Left ventricle myocardium inferior (tissue), 1 donor: ENCODE results near the gene NUDT2. TPM values are rescaled to one million over a fixed set of nuclear protein-coding genes. Genes with fewer than 3 reads are reported as not detected.

ENCODE experiments used
- DNase-seq: peaks from one replicate; pipeline ENCODE4 v3.0.0-alpha.2; 2020
- H3K27ac ChIP-seq: fragments of 200-600 bp; replicated peaks from 2 replicates; pipeline ENCODE4 v1.8.0; 2021
- H3K27me3 ChIP-seq: fragments of 200-600 bp; 2 replicates; pipeline ENCODE4 v1.8.0; 2021; ENCODE audit warnings: low read depth
- H3K36me3 ChIP-seq: fragments of 200-600 bp; 2 replicates; pipeline ENCODE4 v1.8.0; 2021
- H3K4me1 ChIP-seq: fragments of 200-600 bp; 2 replicates; pipeline ENCODE4 v1.8.0; 2021
- H3K4me3 ChIP-seq: fragments of 200-600 bp; 2 replicates; pipeline ENCODE4 v1.8.0; 2021; ENCODE audit warnings: mild to moderate bottlenecking, moderate library complexity
- H3K9me3 ChIP-seq: fragments of 200-600 bp; replicated peaks from 2 replicates; pipeline ENCODE4 v1.8.0; 2021
- CTCF ChIP-seq: fragments of 200-600 bp; IDR thresholded peaks from 2 replicates; pipeline ENCODE4 v1.8.0; 2021; ENCODE audit warnings: antibody characterized with exemption, mild to moderate bottlenecking, borderline replicate concordance
- intact Hi-C: fragments of 100-400 bp; cut with micrococcal nuclease; formaldehyde crosslinking; loops from one replicate; pipeline ENCODE4 v1.11.0; 2022
- total RNA-seq: library from RNA; stranded (reverse); fragmentation: NEBNext Ultra II Directional; extraction: Animal tissue kit (Norgen Biotek cat#: 25700); gene quantifications from one replicate; pipeline ENCODE4 v1.2.1, GENCODE V29; 2021
- donor health status: DM: no; HTN: yes; CAD: no; lungs with severe emphysema.

The NUDT2 gene
- total RNA-seq, 1 donor from 2014 or later = 22.2 TPM

GRCh38 chr9:34373749-34374148 is 44.4 kb downstream of the NUDT2 start:
- peaks cover 16% of the 10 kb centered on the region for H3K27me3 ChIP-seq
- peaks cover 35% of the 10 kb centered on the region for H3K4me1 ChIP-seq
- peaks cover 23% of the 10 kb centered on the region for H3K36me3 ChIP-seq
- H3K27ac ChIP-seq = no peak overlapping the region
- no peak for TF ChIP-seq CTCF
- intact Hi-C loops = no loop called here
- H3K9me3 ChIP-seq = no peaks in the 10 kb centered on the region
- H3K4me3 ChIP-seq = no peak overlapping the region
- no peak for DNase-seq

GRCh38 chr9:34374339-34374738 is 45.0 kb downstream of the NUDT2 start:
- H3K27ac ChIP-seq = no peak overlapping the region
- no peak for DNase-seq
- intact Hi-C loops = no loop called here
- H3K4me1 ChIP-seq = peaks cover 39% of the 10 kb centered on the region
- no peaks in the 10 kb centered on the region for H3K9me3 ChIP-seq
- H3K4me3 ChIP-seq = no peak overlapping the region
- H3K27me3 ChIP-seq = peaks cover 16% of the 10 kb centered on the region
- H3K36me3 ChIP-seq = peaks cover 23% of the 10 kb centered on the region
- TF ChIP-seq CTCF = no peak

GRCh38 chr9:34374905-34375552 is 45.7 kb downstream of the NUDT2 start:
- H3K27me3 ChIP-seq = peaks cover 16% of the 10 kb centered on the region
- H3K4me1 ChIP-seq = peaks cover 45% of the 10 kb centered on the region
- H3K36me3 ChIP-seq = peaks cover 23% of the 10 kb centered on the region
- no peak for TF ChIP-seq CTCF
- peak overlapping the region; percentile 87 for H3K4me3 ChIP-seq
- DNase-seq = no peak
- no peaks in the 10 kb centered on the region for H3K9me3 ChIP-seq
- intact Hi-C loops = no loop called here
- no peak overlapping the region for H3K27ac ChIP-seq

DNA sequence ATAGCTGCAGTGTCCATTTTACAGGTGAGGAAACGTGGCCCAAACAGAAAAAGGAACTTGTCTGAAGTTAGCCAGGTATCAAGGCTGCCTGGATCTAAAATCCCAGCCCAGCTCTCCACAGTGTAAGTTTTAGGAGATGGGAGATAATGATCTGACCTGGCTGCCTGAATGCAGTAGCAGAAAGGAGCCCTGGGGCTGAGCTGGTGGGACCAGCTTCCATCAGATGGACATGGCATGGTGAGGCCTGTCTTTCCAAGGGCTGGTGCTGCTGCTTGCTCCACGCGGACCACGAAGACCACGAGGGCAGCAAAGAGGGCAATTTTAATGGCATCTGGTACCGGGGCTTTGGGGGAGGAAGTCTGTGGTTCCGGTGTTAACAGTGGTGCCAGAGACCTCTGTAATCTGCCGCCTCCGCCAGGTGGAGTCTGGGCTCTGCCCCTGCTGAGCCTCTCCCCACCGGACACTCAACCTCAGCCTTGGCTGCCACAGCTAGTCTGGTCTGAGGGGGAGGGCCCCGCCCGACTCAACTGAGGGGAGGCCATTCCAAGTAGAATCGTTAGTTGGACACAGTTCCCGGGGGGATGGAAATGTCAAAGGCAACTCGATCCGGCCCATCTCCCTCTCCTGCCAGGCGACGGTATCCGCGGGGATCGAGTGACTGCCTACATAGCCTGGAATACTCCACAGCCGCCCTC is 46.7 kb downstream of the NUDT2 start:
- Histone ChIP-seq H3K36me3 (peaks cover 16% of the 10 kb centered on the region), H3K4me1 (peaks cover 53% of the 10 kb centered on the region), H3K27ac (peak overlapping the region; percentile 78), H3K27me3 (peaks cover 13% of the 10 kb centered on the region), H3K9me3 (no peaks in the 10 kb centered on the region), H3K4me3 (peak overlapping the region; percentile 87)
- intact Hi-C loops = no loop called here
- peak; percentile 38 for TF ChIP-seq CTCF
- peak; percentile 56 for DNase-seq

DNA sequence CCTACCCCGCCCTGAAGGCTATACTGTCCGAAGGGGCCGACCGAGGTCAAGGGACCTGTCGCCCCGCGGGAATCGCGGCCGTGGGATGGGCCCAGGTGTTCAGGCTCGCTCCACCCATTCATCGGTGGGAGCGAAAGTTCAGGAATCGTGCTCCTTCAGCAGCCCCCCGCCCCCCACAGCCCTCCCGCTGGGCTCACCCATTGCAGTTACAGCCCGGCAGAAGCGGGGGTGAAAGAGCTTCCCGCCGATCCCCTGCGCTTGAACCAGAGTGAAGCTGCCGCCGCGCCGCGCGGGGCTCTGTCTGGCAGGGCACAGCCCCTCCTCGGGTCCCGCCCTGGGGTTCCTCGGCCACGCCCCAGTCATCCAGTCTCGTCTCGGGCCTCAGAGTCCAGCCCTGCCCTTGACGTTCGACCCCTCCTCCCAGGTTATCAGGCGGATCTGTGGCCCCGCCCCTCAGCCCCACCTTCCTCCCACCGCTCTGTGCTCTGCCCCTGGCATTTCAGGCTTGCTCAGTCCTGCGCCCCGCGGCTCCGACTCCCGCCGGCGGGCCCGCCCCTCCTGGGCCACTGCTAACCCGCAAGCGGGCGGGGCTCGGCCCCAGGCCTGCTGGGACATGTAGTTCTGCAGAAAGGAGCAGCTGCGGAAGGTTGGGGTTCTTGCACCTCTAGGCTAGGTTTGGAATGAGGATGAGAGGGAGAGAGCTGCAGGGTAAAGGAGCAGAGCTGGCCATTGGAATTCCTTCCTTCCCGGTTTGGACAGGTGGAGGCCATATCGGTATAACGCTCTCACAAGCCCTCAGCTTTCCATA is 47.4 kb downstream of the NUDT2 start, which contains the start of gene MYORG:
TSS of gene MYORG (minus strand) at position 303 of the 808 bp plus-strand sequence. CDS start 3,955 bp downstream, outside the sequence.
- peak; percentile 93 for DNase-seq
- Histone ChIP-seq H3K36me3 (peaks cover 8% of the 10 kb centered on the region), H3K27ac (peak within 1 kb of the TSS; percentile 78), H3K9me3 (no peaks in the 10 kb centered on the region), H3K4me3 (peak within 1 kb of the TSS; percentile 87), H3K4me1 (peaks cover 57% of the 10 kb centered on the region), H3K27me3 (peaks cover 6% of the 10 kb centered on the region)
- intact Hi-C loops = no loop called here
- TF ChIP-seq CTCF = no peak
